Measurements from ENCODE around the gene TFAP2A.

DNA sequence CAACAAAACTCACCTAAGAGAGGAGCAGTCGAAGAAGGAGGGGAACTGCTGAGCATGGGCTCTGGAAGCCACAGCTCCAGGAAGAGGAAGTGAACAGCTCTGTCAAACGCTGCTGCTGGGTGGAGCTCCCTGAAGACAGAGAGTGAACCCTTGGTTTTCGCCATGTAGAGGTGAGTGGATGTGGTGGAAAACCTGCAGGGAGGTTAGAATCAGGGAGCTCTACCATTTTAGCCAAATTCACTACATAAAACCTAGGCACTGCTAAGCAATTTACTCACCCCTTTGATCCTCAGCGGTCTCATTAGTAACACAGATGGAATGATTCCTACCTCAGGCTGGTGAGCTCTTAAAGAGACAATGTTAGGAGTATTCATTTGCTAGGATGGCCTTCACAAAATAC is 19.4 kb upstream of the TFAP2A start:
- TF ChIP-seq EZH2 (IDR thresholded peaks at IDR 0.05; ENCODE audit: insufficient read depth, poor library complexity, severe bottlenecking) (no peak), EZH2phosphoT487 (IDR thresholded peaks at IDR 0.05; ENCODE audit: insufficient read depth, low read depth) (no peak)

Measured in GM23248 (cell line).